ENCODE results near the gene XRCC5.

The XRCC5 gene

GRCh38 chr2:216189410-216189809, 80.3 kb downstream of the XRCC5 start:
- peak overlapping the region; percentile 45 for H3K27ac ChIP-seq
- TF ChIP-seq CTCF (conservative IDR thresholded peaks at IDR 0.05) = no peak

GRCh38 chr2:216192181-216192580, 83.0 kb downstream of the XRCC5 start:
- no peak overlapping the region for H3K27ac ChIP-seq
- TF ChIP-seq CTCF (conservative IDR thresholded peaks at IDR 0.05) = no peak

- TF ChIP-seq CTCF (conservative IDR thresholded peaks at IDR 0.05) = no peak
Measured at GRCh38 chr2:216192931-216193330, 83.8 kb downstream of the XRCC5 start.

GRCh38 chr2:216194013-216194412, 84.9 kb downstream of the XRCC5 start:
- no peak overlapping the region for H3K27ac ChIP-seq
- TF ChIP-seq CTCF (conservative IDR thresholded peaks at IDR 0.05) = no peak

More at GRCh38 chr2:216192931-216193330, 83.8 kb downstream of the XRCC5 start:
- no peak overlapping the region for H3K27ac ChIP-seq

- no peak overlapping the region for H3K27ac ChIP-seq
- TF ChIP-seq CTCF (conservative IDR thresholded peaks at IDR 0.05) = no peak
Measured at GRCh38 chr2:216194561-216194960, 85.4 kb downstream of the XRCC5 start.

GRCh38 chr2:216195565-216196029, 86.4 kb downstream of the XRCC5 start:
- no peak for TF ChIP-seq CTCF (conservative IDR thresholded peaks at IDR 0.05)
- H3K27ac ChIP-seq = no peak overlapping the region

- TF ChIP-seq CTCF (conservative IDR thresholded peaks at IDR 0.05) = no peak
Measured at GRCh38 chr2:216201692-216202306, 92.7 kb downstream of the XRCC5 start.

More at GRCh38 chr2:216201692-216202306, 92.7 kb downstream of the XRCC5 start:
- H3K27ac ChIP-seq = no peak overlapping the region
